ENCODE results near the gene STK36. TPM values are rescaled to one million over a fixed set of nuclear protein-coding genes. Genes with fewer than 3 reads are reported as not detected.

STK36 gene
- total RNA-seq, 2 experiments from 2014 or later: 9.8 to 12.7 TPM

GRCh38 chr2:218691234-218691633, 19.3 kb downstream of the STK36 start:
- Histone ChIP-seq H3K9me3 (ENCODE audit: control insufficient read depth in 1 of 2, insufficient read depth in 1 of 2, low read length in 2 of 2) (no peaks in the 10 kb centered on the region), H3K4me3 (ENCODE audit: low read length) (no peak overlapping the region), H3K27ac (ENCODE audit: low read depth in 1 of 2, low read length in 2 of 2) (no peak overlapping the region), H3K27me3 (ENCODE audit: control insufficient read depth in 1 of 2, insufficient read depth in 2 of 2, low read length in 2 of 2) (no peaks in the 10 kb centered on the region), H3K4me1 (ENCODE audit: insufficient read depth, low read length) (no peaks in the 10 kb centered on the region), H3K36me3 (ENCODE audit: insufficient read depth, low read length) (peaks cover 9% of the 10 kb centered on the region)
- ATAC-seq (ENCODE audit: poor library complexity) (no peak), DNase-seq (no peak)
- Mint-ChIP-seq H3K27me3 (no peaks in the 10 kb centered on the region), H3K4me3 (no peak overlapping the region), H3K27ac (no peak overlapping the region), H3K4me1 (ENCODE audit: low read depth) (peaks cover 5% of the 10 kb centered on the region), H3K36me3 (ENCODE audit: low read depth) (peaks cover 14% of the 10 kb centered on the region), H3K9me3 (no peaks in the 10 kb centered on the region)
- CTCF ChIA-PET: no interaction called here
- POLR2A ChIA-PET: no interaction called here
- intact Hi-C loops (cut with DNase I, micrococcal nuclease): no loop called here
- TF ChIP-seq CTCF (IDR thresholded peaks at IDR 0.05): no peak

- peaks cover 17% of the 10 kb centered on the region for H3K36me3 Mint-ChIP-seq (ENCODE audit: low read depth)
- H3K27ac ChIP-seq (ENCODE audit: low read depth in 1 of 2, low read length in 2 of 2): no peak overlapping the region
- H3K27me3 Mint-ChIP-seq: no peaks in the 10 kb centered on the region
- intact Hi-C loops (cut with DNase I, micrococcal nuclease): no loop called here
- no peak for TF ChIP-seq CTCF (IDR thresholded peaks at IDR 0.05)
- ChIA-PET CTCF (no interaction called here), POLR2A (no interaction called here)
- H3K9me3 Mint-ChIP-seq: no peaks in the 10 kb centered on the region
- no peaks in the 10 kb centered on the region for H3K27me3 ChIP-seq (ENCODE audit: control insufficient read depth in 1 of 2, insufficient read depth in 2 of 2, low read length in 2 of 2)
- H3K4me1 Mint-ChIP-seq (ENCODE audit: low read depth): no peaks in the 10 kb centered on the region
- DNase-seq: no peak
- no peak overlapping the region for H3K4me3 ChIP-seq (ENCODE audit: low read length)
- no peak overlapping the region for H3K27ac Mint-ChIP-seq
- H3K4me3 Mint-ChIP-seq: no peak overlapping the region
- no peak for ATAC-seq (ENCODE audit: poor library complexity)
- H3K4me1 ChIP-seq (ENCODE audit: insufficient read depth, low read length): no peaks in the 10 kb centered on the region
- H3K36me3 ChIP-seq (ENCODE audit: insufficient read depth, low read length): peaks cover 10% of the 10 kb centered on the region
- no peaks in the 10 kb centered on the region for H3K9me3 ChIP-seq (ENCODE audit: control insufficient read depth in 1 of 2, insufficient read depth in 1 of 2, low read length in 2 of 2)
These were observed 22.7 kb downstream of the STK36 start for GRCh38 chr2:218694405-218695145.

GRCh38 chr2:218698885-218699284, 27.0 kb downstream of the STK36 start:
- Mint-ChIP-seq H3K27ac (no peak overlapping the region), H3K4me3 (no peak overlapping the region), H3K4me1 (ENCODE audit: low read depth) (no peaks in the 10 kb centered on the region), H3K36me3 (ENCODE audit: low read depth) (peaks cover 11% of the 10 kb centered on the region), H3K9me3 (no peaks in the 10 kb centered on the region), H3K27me3 (no peaks in the 10 kb centered on the region)
- TF ChIP-seq CTCF (IDR thresholded peaks at IDR 0.05): no peak
- H3K4me3 ChIP-seq (ENCODE audit: low read length): no peak overlapping the region
- H3K27ac ChIP-seq (ENCODE audit: low read depth in 1 of 2, low read length in 2 of 2): no peak overlapping the region
- no peaks in the 10 kb centered on the region for H3K9me3 ChIP-seq (ENCODE audit: control insufficient read depth in 1 of 2, insufficient read depth in 1 of 2, low read length in 2 of 2)
- POLR2A ChIA-PET: no interaction called here
- H3K27me3 ChIP-seq (ENCODE audit: control insufficient read depth in 1 of 2, insufficient read depth in 2 of 2, low read length in 2 of 2): no peaks in the 10 kb centered on the region
- H3K36me3 ChIP-seq (ENCODE audit: insufficient read depth, low read length): peaks cover 2% of the 10 kb centered on the region
- intact Hi-C loops (cut with DNase I, micrococcal nuclease): no loop called here
- no peaks in the 10 kb centered on the region for H3K4me1 ChIP-seq (ENCODE audit: insufficient read depth, low read length)
- DNase-seq (no peak), ATAC-seq (ENCODE audit: poor library complexity) (no peak)
- CTCF ChIA-PET: no interaction called here
